HFFc6 (cell line): ENCODE results near the gene RXFP3. TPM values are rescaled to one million over a fixed set of nuclear protein-coding genes. Genes with fewer than 3 reads are reported as not detected.
A peak's percentile ranks its signal among the peaks of the same experiment; 100 is the strongest.

Experiments used
- DNase-seq: peaks from one replicate; pipeline ENCODE4 v3.0.0-alpha.2; 2018
- H3K27ac Mint-ChIP-seq: 2 replicates; pipeline ENCODE4 v1.8.0; 2020; ENCODE audit warnings: mild to moderate bottlenecking, mixed read lengths
- H3K27me3 Mint-ChIP-seq: 2 replicates; pipeline ENCODE4 v1.8.0; 2021; ENCODE audit warnings: mild to moderate bottlenecking, moderate library complexity, mixed read lengths; ENCODE audit not compliant: insufficient read depth
- H3K36me3 Mint-ChIP-seq: 2 replicates; pipeline ENCODE4 v1.8.0; 2021; ENCODE audit warnings: low read depth, mixed read lengths
- H3K4me1 Mint-ChIP-seq: 2 replicates; pipeline ENCODE4 v1.8.0; 2020; ENCODE audit warnings: low read depth, mixed read lengths
- H3K4me3 Mint-ChIP-seq: 2 replicates; pipeline ENCODE4 v1.8.0; 2020; ENCODE audit warnings: mild to moderate bottlenecking, moderate library complexity, mixed read lengths
- H3K9me3 Mint-ChIP-seq: 2 replicates; pipeline ENCODE4 v1.8.0; 2020; ENCODE audit warnings: mild to moderate bottlenecking, mixed read lengths
- long read RNA-seq: library from polyadenylated mRNA; unstranded; transcript quantifications from one replicate; pipeline ENCODE4 v2.0.0, GENCODE V29; 2019
- total RNA-seq, 6 experiments: library from RNA; stranded (reverse); fragmentation: NEBNext Ultra II Directional; extraction: Animal tissue kit (Norgen Biotek cat#: 25700); gene quantifications; 2 replicates in 1 of 6; 3 replicates in 5 of 6; pipeline ENCODE4 v1.2.3, GENCODE V29; 2021
- TF ChIP-seq, protein P1 (sequence below): fragments of 200-600 bp; sonication (generic); IDR thresholded peaks from 2 replicates; pipeline ENCODE4 v1.5.0; 2021; ENCODE audit warnings: antibody characterized with exemption, mild to moderate bottlenecking

RXFP3 gene, protein sequence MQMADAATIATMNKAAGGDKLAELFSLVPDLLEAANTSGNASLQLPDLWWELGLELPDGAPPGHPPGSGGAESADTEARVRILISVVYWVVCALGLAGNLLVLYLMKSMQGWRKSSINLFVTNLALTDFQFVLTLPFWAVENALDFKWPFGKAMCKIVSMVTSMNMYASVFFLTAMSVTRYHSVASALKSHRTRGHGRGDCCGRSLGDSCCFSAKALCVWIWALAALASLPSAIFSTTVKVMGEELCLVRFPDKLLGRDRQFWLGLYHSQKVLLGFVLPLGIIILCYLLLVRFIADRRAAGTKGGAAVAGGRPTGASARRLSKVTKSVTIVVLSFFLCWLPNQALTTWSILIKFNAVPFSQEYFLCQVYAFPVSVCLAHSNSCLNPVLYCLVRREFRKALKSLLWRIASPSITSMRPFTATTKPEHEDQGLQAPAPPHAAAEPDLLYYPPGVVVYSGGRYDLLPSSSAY
- not detected for total RNA-seq
- long read RNA-seq = 0 reads

DNA sequence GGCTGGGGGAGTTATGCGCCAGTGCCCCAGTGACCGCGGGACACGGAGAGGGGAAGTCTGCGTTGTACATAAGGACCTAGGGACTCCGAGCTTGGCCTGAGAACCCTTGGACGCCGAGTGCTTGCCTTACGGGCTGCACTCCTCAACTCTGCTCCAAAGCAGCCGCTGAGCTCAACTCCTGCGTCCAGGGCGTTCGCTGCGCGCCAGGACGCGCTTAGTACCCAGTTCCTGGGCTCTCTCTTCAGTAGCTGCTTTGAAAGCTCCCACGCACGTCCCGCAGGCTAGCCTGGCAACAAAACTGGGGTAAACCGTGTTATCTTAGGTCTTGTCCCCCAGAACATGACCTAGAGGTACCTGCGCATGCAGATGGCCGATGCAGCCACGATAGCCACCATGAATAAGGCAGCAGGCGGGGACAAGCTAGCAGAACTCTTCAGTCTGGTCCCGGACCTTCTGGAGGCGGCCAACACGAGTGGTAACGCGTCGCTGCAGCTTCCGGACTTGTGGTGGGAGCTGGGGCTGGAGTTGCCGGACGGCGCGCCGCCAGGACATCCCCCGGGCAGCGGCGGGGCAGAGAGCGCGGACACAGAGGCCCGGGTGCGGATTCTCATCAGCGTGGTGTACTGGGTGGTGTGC is at the start of gene RXFP3:
RXFP3 (plus strand) TSS at position 6 of the 636 bp plus-strand sequence; CDS start at position 361, 355 bp downstream.
- no peak within 1 kb of the TSS for H3K27ac Mint-ChIP-seq
- TF ChIP-seq, protein P1, sequence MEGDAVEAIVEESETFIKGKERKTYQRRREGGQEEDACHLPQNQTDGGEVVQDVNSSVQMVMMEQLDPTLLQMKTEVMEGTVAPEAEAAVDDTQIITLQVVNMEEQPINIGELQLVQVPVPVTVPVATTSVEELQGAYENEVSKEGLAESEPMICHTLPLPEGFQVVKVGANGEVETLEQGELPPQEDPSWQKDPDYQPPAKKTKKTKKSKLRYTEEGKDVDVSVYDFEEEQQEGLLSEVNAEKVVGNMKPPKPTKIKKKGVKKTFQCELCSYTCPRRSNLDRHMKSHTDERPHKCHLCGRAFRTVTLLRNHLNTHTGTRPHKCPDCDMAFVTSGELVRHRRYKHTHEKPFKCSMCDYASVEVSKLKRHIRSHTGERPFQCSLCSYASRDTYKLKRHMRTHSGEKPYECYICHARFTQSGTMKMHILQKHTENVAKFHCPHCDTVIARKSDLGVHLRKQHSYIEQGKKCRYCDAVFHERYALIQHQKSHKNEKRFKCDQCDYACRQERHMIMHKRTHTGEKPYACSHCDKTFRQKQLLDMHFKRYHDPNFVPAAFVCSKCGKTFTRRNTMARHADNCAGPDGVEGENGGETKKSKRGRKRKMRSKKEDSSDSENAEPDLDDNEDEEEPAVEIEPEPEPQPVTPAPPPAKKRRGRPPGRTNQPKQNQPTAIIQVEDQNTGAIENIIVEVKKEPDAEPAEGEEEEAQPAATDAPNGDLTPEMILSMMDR = no peak
- H3K4me1 Mint-ChIP-seq = peaks cover 50% of the 10 kb centered on the region
- H3K36me3 Mint-ChIP-seq = no peaks in the 10 kb centered on the region; the same call in 1 of the 2 replicates
- H3K9me3 Mint-ChIP-seq = no peaks in the 10 kb centered on the region
- no peak for DNase-seq
- peaks cover 32% of the 10 kb centered on the region for H3K27me3 Mint-ChIP-seq
- peak within 1 kb of the TSS; percentile 85 for H3K4me3 Mint-ChIP-seq

- H3K27me3 Mint-ChIP-seq = peaks cover 2% of the 10 kb centered on the region; the same call in 1 of the 2 replicates
Measured at GRCh38 chr5:33887268-33887667, 48.9 kb upstream of the RXFP3 start.

DNA sequence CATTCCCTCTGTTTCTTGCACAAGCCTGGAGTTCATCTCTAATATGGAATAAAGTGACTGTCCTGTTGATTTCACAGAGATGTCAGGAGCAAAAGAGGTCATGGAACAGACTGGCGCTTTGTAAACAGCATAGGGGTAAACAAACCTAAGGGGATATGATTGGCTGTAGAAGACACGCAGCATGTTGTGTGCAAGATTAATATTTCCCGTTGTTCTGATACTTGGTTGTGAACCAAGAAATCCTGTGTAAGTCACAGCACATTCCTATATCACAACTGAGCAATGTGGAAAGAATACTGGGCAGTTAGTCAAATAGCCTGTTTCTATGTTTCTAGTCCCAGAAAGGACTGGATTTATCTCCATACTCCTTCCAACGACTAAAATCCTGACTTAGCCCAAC is 47.6 kb upstream of the RXFP3 start:
- H3K9me3 Mint-ChIP-seq = no peaks in the 10 kb centered on the region
- peak; percentile 39 for DNase-seq
- H3K4me1 Mint-ChIP-seq = peaks cover 60% of the 10 kb centered on the region
- peaks cover 15% of the 10 kb centered on the region for H3K36me3 Mint-ChIP-seq
- peak overlapping the region; percentile 95 for H3K4me3 Mint-ChIP-seq
- peaks cover 2% of the 10 kb centered on the region; the same call in 1 of the 2 replicates for H3K27me3 Mint-ChIP-seq
- peak overlapping the region; percentile 53 for H3K27ac Mint-ChIP-seq
- TF ChIP-seq, protein P1 = no peak

More at GRCh38 chr5:33887268-33887667, 48.9 kb upstream of the RXFP3 start:
- DNase-seq = no peak
- peaks cover 15% of the 10 kb centered on the region for H3K36me3 Mint-ChIP-seq
- peaks cover 47% of the 10 kb centered on the region for H3K4me1 Mint-ChIP-seq
- TF ChIP-seq, protein P1 = no peak
- H3K9me3 Mint-ChIP-seq = no peaks in the 10 kb centered on the region
- no peak overlapping the region for H3K27ac Mint-ChIP-seq
- no peak overlapping the region for H3K4me3 Mint-ChIP-seq

- Mint-ChIP-seq H3K4me1 (peaks cover 67% of the 10 kb centered on the region), H3K36me3 (peaks cover 5% of the 10 kb centered on the region; the same call in 1 of the 2 replicates), H3K27me3 (peaks cover 2% of the 10 kb centered on the region; the same call in 1 of the 2 replicates), H3K27ac (peak overlapping the region; percentile 83), H3K4me3 (peak overlapping the region; percentile 95), H3K9me3 (no peaks in the 10 kb centered on the region)
- TF ChIP-seq, protein P1 = peak; percentile 60
- DNase-seq = peak; percentile 54
Measured at GRCh38 chr5:33890131-33891032, 45.8 kb upstream of the RXFP3 start.

GRCh38 chr5:33891446-33891787 is 44.8 kb upstream of the RXFP3 start:
- H3K4me1 Mint-ChIP-seq = peaks cover 68% of the 10 kb centered on the region
- no peaks in the 10 kb centered on the region for H3K9me3 Mint-ChIP-seq
- TF ChIP-seq, protein P1 = no peak
- H3K4me3 Mint-ChIP-seq = peak overlapping the region; percentile 95
- no peak for DNase-seq
- peaks cover 5% of the 10 kb centered on the region; the same call in 1 of the 2 replicates for H3K36me3 Mint-ChIP-seq
- H3K27me3 Mint-ChIP-seq = peaks cover 2% of the 10 kb centered on the region; the same call in 1 of the 2 replicates
- peak overlapping the region; percentile 83 for H3K27ac Mint-ChIP-seq
